GM19043 (cell line): Measurements from ENCODE around the gene ABCB1.
A peak's percentile ranks its signal among the peaks of the same experiment; 100 is the strongest.
"Not testable (repeated sequence)": the region's sequence is repeated elsewhere in the genome, so short reads cannot be mapped to it uniquely, and the experiment has no call there.

Experiments used
- ATAC-seq: cut with Tn5 transposase; IDR thresholded peaks from one replicate; pipeline ENCODE4 v1.9.1; 2021; ENCODE audit warnings: low read depth; ENCODE audit not compliant: unreplicated experiment

ABCB1 gene

DNA sequence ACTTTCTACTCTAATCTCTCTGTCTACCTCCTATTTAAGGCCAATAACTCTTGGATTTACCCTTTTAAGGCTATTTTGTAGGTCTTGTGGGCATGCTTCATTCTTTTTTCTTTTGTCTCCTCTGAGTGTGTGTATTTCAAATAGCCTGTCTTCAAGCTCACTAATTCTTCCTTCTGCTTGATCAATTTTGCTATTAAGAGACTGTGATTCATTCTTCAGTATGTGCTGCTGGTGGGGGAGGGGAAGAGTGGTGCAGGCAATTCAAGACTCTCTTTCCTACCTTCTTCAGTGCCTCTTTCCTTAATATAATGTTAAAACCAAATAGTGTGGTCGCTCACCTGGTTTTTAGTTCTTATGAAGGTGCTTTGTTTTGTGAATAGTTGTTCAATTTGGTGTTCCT, 20.0 kb downstream of the ABCB1 start:
- ATAC-seq, result no peak

- no peak for ATAC-seq
Observed at GRCh38 chr7:87575521-87575920, 25.2 kb downstream of the ABCB1 start.

DNA sequence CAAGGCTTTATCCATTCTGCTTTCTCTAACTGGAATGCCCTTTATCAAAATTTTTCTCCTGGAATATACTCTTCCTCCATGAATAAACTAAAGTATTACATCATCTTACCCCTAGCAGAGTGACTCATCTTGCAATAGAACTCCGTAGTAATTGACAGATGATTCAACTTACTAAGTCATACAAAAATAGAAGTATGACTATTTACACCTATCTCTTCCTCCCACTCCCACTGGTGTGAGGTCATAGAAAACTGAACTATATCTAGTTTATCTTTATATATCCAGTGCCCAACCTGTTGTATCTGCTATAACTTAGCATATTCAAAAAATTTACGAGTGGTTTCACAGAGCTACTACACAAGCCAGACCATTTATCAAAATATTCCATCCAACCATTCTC, 26.1 kb downstream of the ABCB1 start:
- ATAC-seq, result no peak

DNA sequence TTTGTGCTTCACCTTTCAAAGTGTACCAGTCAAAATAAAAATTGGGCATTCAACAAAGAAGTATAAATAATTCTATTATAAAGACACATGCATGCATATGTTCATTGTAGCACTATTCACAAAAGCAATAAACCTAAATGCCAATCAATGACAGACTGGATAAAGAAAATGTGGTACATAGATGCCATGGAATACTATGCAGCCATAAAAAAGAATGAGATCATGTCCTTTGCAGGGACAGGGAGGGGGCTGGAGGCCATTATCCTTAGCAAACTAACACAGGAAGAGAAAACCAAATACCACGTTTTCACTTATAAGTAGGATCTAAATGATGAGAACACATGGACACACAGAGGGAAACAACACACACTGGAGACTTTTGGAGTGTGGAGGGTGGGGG, 28.2 kb downstream of the ABCB1 start:
- not testable (repeated sequence) for ATAC-seq

DNA sequence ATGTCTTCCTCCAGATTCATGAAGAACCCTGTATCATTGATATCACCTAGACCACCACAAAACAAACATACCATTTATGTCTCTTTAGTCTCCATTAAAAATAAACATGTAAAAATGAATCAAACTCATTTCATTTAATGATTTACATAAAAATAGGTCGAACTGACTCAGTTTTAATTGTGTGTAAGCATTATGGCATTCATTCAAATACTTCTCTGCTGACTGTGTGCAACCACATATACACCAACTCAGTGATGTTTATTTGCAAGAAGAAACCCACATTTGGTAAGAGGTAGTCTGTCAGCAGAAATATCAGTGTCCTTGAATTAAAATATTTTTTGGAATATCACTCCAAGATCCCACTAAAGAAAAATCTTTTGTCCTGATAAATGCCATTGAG, 30.5 kb downstream of the ABCB1 start:
- no peak for ATAC-seq

GRCh38 chr7:87567052-87567451, 33.6 kb downstream of the ABCB1 start:
- no peak for ATAC-seq

DNA sequence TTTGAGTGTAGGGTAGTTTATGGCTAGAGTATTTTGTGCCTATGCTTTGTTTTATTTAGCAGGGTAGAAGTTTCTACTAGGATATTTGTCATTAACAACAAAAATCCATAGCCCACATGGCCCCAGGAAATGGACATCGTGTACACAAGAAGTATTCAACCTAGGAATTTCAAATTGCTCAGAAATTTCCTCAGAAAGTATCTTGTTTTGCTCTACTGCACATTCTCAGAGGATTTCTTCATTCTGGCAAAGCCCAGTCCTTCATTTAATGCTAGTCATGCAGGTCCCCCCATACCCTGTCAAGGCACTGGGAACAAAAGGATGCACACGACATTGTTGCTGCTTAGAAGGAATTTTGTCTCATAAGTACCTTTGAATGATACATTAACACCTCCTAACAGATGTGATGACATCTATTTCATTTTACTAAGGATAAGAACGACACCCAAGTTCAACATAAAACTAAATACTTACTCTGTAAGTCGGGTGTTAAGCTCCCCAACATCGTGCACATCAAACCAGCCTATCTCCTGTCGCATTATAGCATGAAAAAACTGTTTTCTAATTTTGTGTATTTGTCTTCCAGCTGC, 34.3 kb downstream of the ABCB1 start:
- ATAC-seq, result no peak

DNA sequence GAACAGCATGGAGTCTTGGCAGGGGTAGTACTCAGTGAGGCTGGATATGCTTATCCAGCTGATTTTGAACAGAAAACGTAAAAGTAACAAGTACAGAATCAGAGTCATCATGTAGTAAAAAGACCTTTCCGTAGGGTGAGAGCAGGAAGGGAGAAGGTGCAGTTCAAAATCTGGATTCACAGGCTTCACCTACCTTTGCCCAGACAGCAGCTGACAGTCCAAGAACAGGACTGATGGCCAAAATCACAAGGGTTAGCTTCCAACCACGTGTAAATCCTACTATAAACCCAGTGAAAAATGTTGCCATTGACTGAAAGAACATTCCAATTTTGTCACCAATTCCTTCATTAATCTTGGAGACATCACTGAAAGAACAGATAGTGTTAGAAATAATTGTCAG, 34.8 kb downstream of the ABCB1 start:
- no peak for ATAC-seq

- peak; percentile 90 for ATAC-seq
Observed at GRCh38 chr7:87564296-87564963, 36.3 kb downstream of the ABCB1 start.

DNA sequence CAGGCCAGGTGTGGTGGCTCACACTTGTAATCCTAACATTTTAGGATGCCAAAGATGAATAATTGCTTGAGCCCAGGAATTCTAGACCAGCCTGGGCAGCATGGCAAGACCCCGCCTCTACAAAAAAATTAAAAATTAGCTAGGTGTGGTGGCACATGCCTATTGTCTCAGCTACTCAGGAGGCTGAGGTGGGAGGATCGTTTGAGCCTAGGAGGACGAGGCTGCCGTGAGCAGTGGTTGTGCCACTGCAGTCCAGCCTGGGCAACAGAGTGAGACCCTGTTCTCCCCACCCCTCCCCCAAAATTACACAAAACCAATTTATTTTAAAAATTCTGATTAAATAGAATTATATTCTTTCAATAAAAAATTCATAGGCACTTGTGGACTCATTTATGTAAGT, 39.0 kb downstream of the ABCB1 start:
- no peak for ATAC-seq

DNA sequence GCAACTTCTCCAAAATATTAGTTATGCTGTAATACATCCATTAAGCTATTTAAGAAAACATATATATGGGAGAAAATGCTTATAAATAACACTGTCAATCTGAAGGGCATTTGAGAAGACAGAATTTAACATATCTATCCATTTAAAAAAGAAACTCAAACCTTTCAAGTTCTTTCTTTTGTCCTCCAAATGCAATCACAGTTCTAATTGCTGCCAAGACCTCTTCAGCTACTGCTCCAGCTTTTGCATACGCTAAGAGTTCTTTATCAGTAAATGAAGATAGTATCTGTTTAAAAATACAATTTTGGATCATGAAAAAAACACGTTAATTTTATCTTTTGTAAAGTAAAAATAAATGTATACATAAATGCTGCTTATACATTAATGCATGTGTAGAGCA, 39.6 kb downstream of the ABCB1 start:
- ATAC-seq, result no peak

GRCh38 chr7:87552351-87552900, 48.3 kb downstream of the ABCB1 start:
- no peak for ATAC-seq

DNA sequence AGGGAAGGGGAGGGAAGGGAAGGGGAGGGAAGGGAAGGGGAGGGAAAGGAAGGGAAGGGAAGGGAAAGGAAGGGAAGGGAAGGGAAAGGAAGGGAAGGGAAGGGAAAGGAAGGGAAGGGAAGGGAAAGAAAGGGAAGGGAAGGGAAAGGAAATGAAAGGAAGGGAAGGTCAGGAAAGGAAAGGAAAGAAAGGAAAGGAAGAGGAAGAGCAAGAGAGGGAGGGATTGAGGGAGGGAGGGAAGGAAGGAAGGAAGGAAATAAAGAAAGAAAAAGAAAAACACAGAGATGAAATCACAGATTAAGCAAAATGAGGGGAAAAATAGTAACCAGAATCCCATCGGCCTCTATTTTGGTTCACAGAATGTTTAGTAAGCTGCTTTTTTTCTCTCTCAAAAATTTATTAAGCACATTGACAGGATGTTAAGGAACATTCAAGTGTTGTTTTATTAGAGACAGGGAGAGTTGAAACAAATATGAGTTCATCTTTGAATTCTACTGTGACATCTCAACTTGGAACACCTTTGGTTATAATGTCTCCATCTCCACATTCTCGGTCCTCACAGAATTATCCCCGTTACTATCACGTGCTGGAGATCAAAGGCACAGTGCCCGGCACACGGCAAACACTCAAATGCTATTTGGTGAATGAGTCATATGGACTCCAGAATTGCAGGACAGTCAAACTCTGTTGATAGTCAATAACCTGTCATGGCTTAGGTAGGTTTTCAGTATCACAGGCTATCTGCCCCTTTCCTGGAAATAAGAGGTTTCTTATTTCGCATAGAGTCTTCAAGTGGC, 52.4 kb downstream of the ABCB1 start:
- ATAC-seq, result no peak

- no peak for ATAC-seq
Observed at GRCh38 chr7:87545760-87546159, 54.9 kb downstream of the ABCB1 start.

GRCh38 chr7:87543623-87544022, 57.1 kb downstream of the ABCB1 start:
- no peak for ATAC-seq

- no peak for ATAC-seq
Observed at GRCh38 chr7:87541648-87542047, 59.0 kb downstream of the ABCB1 start.

DNA sequence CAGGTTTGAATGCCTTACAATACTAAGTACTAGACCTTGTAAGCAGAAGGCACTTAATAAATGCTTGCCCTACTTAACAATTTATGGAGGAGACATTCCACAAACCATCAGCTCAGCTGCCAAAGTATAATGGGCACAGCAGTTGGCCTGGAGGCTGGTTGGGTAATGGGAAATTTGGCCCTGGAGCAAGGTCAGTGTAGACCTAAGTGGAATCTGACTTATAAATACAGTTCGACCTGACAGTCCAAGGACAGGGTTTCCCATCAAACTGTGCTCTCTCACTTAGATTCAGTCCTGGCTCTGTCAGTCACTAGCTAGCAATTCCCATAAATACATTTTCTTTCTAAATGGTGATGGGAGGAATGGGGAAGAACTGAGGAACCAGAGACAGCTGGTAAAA, 62.6 kb downstream of the ABCB1 start:
- ATAC-seq, result no peak

GRCh38 chr7:87534072-87534471, 66.6 kb downstream of the ABCB1 start:
- ATAC-seq, result no peak

DNA sequence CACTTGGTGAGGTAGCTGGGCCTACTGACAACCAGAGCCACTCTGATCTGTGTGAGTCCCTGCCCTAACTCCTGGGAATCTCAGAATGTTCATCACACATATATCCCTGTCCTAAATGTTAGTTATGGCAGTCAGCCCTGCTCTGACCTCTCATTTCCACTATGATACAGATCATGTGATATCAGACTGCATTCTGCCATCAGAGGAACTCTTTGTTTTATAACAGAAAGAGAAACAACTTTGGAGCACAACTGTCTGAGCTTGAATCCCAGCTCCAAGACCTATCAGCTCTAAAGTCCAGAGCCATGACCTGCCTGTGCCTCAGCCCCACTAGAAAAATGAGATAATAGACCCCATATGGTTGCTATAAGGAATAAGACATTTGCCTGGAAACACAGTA, 70.6 kb downstream of the ABCB1 start:
- ATAC-seq, result no peak

DNA sequence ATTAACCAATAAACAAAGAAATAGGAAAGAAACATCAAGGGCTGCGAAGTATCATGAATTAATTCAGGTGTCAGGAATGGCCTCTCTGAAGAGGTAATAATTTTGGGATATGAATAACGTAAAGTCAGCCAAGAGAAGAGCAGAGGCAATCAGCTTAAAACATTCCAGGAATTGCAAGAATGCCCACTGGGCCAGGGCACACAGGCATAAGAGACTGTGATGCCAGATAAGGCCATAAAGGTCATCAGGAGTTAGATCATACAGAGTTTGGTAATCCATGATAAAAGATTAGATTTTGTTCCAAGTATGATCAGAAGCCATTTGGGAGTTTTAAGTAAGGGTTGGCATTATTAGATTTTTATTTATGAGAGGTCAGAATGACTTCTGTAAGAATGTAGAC, 72.0 kb downstream of the ABCB1 start:
- no peak for ATAC-seq

DNA sequence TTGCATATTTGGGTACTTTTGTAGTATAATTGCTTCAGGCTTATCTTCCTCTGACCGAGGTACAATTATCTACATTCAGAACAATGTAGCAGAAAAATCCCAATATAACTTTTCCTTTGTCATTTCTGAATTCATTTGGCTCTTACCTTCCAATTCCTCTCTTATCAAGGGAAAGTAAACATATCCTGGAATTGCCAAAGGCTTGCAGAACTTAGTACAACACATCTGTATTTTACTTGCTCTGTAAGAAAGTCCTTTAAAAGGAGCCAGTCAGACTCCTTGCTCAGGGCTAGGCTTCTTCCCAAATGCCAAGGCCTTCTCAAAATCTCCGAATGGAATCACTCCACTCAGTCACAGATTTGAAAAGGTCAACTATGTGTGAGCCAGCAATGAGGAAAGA, 81.9 kb downstream of the ABCB1 start:
- ATAC-seq, result no peak

DNA sequence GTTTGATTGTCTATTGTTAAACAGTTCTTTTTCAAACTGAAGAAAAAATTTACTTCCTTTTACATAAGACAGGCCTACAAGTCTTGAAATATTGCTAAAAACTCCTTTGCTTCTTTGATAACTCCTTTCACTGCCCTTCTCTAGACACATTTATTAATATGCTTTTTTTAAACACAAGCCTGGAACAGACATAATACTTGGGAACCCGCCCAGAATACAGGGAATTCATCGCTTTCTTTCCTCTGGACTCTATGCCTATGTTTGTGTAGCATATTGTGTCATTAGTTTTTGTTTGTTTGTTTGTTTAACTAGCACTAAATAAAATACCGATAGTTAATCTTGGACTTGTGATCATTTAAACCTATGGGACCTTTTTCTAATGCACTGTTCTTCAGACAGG, 82.8 kb downstream of the ABCB1 start:
- no peak for ATAC-seq
